Measurements from ENCODE around the gene ZNF595.
"Not testable (repeated sequence)": the region's sequence is repeated elsewhere in the genome, so short reads cannot be mapped to it uniquely, and the experiment has no call there.

ZNF595 gene

GRCh38 chr4:71830-72229 lies 18.7 kb downstream of the ZNF595 start:
- FAIRE-seq (no peak), DNase-seq (ENCODE audit: low spot score) (no peak)

GRCh38 chr4:85951-86350 lies 32.8 kb downstream of the ZNF595 start:
- FAIRE-seq: no peak
- DNase-seq (ENCODE audit: low spot score): no peak

DNA sequence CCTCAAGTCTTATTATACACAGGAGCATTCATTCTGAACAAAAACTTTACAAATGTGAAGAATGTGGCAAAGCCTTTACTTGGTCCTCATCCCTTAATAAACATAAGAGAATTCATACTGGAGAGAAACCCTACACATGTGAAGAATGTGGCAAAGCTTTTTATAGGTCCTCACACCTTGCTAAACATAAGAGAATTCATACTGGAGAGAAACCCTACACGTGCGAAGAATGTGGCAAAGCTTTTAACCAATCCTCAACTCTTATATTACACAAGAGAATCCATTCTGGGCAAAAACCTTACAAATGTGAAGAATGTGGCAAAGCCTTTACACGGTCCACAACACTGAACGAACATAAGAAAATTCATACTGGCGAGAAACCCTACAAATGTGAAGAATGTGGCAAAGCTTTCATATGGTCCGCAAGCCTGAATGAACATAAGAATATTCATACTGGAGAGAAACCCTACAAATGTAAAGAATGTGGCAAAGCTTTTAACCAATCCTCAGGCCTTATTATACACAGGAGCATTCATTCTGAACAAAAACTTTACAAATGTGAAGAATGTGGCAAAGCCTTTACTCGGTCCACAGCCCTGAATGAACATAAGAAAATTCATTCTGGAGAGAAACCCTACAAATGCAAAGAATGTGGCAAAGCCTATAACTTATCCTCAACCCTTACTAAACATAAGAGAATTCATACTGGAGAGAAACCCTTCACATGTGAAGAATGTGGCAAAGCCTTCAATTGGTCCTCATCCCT lies 33.6 kb downstream of the ZNF595 start:
- FAIRE-seq; DNase-seq (ENCODE audit: low spot score): not testable (repeated sequence)

- no peak for FAIRE-seq
- DNase-seq (ENCODE audit: low spot score): no peak
Measured at GRCh38 chr4:98386-98785, 45.3 kb downstream of the ZNF595 start.

DNA sequence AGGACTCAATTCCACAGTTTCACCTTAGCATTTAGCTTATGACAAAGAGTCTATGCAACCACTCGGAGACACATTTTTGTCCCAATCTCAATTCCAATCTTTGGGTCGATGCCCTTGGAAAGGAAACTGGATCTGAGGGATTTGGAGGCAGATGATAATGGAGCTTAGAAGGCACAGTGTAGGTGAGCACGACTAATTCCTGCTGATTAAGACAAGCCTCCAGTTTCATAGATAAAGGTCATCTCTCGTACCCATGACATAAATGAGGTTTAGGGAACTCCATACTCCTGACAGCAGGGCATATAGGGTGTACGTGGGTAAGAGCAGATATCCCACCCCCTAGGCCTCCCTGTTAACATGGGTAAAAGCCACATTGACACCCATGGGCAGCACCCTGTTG lies 46.7 kb downstream of the ZNF595 start:
- FAIRE-seq (no peak), DNase-seq (ENCODE audit: low spot score) (no peak)

GRCh38 chr4:107083-107443 lies 53.9 kb downstream of the ZNF595 start:
- FAIRE-seq (no peak), DNase-seq (ENCODE audit: low spot score) (no peak)

DNA sequence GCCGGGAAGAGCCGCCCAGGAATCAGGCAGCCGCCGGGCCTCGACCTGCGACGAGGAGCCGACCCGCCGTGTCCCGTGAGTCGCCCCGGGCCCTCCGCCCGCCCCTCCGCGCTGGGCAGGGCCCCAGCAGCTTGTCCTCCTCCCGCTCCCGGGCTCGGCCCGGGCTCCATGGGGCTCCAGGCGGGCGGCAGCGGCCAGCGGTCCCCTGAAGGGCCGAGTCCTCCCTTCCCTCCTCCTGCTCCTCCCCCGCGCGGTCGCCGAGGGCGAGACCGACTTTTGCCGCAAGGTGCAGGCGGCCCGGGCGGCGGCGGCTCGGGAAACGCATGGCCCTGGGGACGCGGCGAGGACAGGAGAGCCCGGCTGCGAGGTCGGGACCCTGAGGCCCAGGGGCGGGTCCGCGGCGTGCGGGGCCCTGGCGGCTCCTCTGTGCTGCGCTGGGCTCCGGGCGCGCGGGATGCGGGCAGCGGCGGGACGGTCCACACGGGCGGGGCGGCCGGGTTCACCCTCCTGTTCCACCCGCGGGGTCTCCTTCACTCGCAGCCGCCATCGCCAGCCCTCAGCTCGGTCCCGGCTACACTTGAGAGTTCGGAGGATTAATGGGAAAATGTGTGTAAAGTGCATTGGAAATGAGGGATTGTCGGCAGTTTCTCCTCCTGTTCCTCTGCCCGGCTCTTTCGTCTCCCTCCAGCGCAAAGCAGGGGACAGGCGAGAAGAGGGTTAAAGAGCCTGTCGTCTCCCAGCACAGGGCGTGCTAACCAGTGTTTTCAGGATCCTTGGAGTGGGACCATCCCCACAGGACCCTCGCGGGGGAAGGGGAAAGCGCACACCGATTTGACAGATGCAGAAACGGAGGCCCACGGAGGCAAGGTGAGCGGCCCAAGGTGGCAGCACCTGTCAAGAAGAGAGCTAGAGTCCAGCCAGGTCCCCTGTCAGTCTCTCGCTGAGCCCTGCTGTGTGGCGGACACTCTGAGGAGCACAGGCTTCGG lies 54.6 kb downstream of the ZNF595 start:
- FAIRE-seq (no peak), DNase-seq (ENCODE audit: low spot score) (peak; percentile 6)

- FAIRE-seq (no peak), DNase-seq (ENCODE audit: low spot score) (no peak)
Measured at GRCh38 chr4:112771-113170, 59.6 kb downstream of the ZNF595 start.

- FAIRE-seq (no peak), DNase-seq (ENCODE audit: low spot score) (no peak)
Measured at GRCh38 chr4:113732-114131, 60.6 kb downstream of the ZNF595 start.

DNA sequence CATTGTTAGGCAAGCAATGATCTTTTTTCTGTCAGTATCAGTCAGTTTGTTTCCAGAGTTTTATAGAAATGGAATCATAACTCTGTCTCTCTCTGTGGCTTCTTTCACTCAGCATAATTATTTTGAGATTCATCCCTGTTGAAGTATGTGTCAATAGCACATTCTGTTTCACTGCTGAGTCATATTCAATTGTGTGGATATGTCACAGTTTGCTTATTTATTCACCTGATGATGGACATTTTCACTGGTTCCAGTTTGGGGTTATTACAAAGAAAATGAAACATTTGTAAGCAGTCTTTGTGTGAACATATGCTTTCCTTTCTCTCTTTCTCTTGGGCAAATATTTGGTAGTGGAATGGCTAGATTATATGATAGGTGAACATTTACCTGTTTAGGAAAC lies 61.0 kb downstream of the ZNF595 start:
- no peak for FAIRE-seq
- no peak for DNase-seq (ENCODE audit: low spot score)

- FAIRE-seq (no peak), DNase-seq (ENCODE audit: low spot score) (no peak)
Measured at GRCh38 chr4:116499-116898, 63.4 kb downstream of the ZNF595 start.

DNA sequence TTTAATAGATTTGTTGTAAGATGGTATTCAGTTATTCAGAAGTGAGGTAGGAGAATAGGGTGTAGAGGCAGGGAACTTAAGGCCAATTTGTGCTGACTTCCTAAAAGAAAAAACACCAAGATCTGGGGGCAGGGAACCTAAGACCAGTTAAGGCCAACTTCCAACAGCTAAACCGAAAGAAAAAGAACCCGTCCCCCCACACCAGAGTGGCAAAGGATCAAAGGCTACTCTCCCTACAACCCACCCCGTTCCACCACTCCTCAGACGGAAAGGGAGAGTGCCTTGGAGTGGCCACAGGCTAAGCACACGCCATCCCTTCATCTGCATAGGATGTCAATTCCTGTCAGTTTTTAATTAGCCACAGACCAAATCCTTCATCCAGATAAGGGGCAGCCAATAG lies 67.5 kb downstream of the ZNF595 start:
- FAIRE-seq: no peak
- no peak for DNase-seq (ENCODE audit: low spot score)

DNA sequence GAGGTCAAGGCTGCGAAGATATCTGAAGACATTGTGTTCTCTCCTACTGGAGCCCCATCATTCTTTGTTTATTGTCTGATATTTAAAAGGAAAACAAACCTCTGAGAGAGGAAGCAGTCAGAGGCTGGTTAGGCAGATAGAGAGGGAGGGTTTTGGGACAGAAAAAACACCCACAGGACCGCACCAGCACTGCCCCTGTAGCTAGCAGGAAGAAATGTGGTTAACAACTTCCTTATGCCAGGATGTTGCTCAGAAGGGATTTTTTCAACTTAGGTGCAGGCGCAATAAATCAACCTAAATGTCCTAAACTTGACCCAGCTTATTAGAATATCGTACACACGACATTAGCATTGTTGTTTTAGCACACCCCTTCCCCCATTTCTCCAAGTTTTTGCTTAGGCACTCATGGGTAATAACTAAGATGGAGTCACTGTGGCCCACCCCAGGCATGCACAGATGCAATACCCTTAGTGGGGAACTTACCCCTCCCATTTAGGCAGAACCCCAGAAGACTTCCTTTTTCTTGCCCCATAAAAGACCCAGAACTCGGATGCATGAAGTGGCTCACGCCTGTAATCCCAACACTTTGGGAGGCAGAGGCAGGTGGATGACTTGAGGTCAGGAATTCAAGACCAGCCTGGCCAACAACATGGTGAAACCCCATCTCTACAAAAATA lies 68.4 kb downstream of the ZNF595 start:
- no peak for DNase-seq (ENCODE audit: low spot score)
- FAIRE-seq: no peak

GRCh38 chr4:123922-124274 lies 70.8 kb downstream of the ZNF595 start:
- not testable (repeated sequence) for FAIRE-seq; DNase-seq (ENCODE audit: low spot score)

DNA sequence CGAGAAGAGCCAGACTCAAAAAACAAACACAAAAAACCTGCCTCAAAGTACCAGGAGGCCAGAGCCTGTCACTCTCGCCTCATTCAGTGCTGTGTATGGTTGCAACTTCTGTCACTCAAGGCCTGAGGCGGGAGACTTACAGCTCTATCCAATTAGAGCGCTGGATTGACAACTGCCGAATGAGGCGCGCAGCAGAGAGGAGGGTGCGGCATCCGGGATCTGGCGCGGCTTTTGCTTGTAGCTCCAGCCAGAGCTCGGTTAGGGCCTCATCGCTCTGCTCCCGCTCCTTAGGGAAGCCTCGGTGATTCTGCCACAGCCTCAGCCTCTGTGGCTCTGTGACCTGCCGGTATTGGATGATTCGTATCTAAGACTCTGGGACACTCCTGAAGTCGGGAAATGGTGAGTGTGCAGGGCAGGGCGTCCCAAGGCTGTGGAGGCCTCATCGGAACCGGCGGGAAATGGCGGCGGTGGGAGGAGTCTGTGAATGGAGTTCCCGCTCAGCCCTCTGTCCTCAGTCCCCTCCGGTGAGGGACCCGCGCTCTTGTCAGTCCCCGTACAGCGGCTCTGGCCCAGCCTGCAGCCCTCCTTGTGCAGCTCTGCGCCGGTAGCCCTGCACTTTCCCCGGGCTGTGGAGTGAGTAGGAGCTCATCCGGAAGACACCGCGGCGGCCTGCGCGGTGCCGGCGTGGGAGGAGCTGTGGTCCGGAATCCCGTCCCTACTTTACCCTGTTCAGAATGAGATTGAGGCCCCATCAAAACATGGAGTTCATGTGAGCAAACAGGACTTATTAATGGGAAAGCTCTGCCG lies 71.4 kb downstream of the ZNF595 start, which contains the start of gene ZNF718:
Gene ZNF718 (plus strand): TSS at position 227 of the 807 bp plus-strand sequence. CDS start 170 bp downstream, at position 397.
- DNase-seq (ENCODE audit: low spot score) (peak; percentile 87), FAIRE-seq (no peak)

DNA sequence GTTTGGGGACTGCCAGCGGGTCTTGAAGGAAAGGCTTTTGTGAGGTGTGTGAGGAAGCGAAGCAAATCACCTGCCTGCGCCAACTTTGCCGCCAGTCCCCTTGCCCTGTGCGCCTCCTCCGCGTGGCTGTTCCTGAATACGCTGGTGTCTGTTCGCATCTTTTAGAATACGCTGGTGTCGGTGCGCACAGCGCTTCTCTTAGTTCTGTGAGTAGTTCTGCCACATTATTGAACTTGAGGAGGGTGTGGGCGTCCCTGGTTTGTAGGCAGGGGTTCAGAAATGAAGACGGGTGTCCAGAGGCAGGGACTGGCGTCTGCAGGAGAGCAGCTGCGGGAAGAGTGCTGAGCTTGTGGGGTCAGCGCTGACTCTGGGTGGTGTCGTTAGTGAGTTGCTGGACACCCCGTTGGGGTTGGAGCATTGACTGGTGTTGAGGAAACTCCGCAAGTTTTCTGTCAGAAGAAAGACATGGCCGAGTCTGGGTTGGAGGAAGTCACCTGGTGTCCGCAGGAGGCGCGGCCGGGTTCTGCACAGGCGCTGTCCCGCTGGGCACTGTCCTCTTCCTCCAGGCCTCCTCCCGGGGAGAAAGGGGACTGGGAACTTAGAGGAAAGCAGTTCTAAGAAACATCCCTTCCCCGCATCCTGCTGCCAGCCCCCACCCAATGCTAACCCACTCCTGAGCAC lies 72.1 kb downstream of the ZNF595 start:
- DNase-seq (ENCODE audit: low spot score) (peak; percentile 19), FAIRE-seq (no peak)

DNA sequence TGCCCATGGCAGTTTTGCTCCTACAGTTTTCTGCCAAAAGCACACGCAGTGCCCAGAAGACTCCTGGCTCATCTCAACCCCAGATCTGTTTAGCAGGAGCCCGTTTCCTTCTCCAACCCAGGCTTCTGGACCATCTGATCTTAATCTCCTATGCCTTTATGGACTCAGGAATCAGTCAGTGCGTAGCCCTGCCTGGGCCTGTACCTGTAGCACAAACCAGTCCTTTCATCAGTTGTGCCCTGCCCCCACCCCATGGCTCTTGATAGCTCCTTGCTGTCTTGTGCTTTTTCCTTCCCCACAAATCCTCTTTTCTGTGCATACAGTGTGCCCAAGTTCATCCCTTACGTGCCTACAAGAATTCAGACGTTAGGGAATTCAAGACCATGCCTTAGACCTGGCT lies 72.7 kb downstream of the ZNF595 start:
- FAIRE-seq (no peak), DNase-seq (ENCODE audit: low spot score) (no peak)

DNA sequence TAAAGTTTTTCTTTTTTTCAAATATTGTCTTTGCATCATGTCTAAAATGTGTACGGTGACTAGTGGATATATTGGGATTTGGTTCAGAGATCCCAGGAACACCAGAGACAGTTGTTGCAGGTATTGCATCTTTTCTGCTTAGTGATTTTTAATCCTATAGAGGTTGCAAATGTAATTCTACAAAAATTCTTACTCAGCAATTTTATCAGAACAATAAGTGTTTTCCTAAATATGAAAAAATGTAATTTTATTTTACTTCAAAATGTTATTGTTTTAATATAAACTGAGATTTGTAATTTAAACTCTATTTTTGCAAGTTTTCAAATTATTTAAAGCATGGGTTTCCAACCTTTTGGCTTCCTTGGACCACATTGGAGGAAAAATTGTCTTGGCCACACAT lies 79.4 kb downstream of the ZNF595 start:
- no peak for DNase-seq (ENCODE audit: low spot score)
- no peak for FAIRE-seq

Data from urothelium cell line (cell line).